Lung (tissue), 12 donors: ENCODE results near the gene PLIN5. TPM values are rescaled to one million over a fixed set of nuclear protein-coding genes. Genes with fewer than 3 reads are reported as not detected.

Experiments used
- ATAC-seq: fragments of 200-7000 bp; cut with Tn5 transposase; one replicate; pipeline ENCODE4 v1.9.1; 2020; ENCODE audit warnings: moderate number of reproducible peaks; ENCODE audit not compliant: insufficient read depth, low FRiP score
- DNase-seq, 3 donors: peaks; one replicate each; pipeline ENCODE4 v3.0.0-alpha.2; 2013 to 2017
- H3K27ac ChIP-seq, 2 donors: one replicate each; pipeline ENCODE4 v1.5.1; 2013; ENCODE audit warnings: mild to moderate bottlenecking in 2 of 2, moderate library complexity in 2 of 2, control low read depth in 1 of 2, inconsistent platforms in 1 of 2, low read depth in 1 of 2, low read length in 1 of 2
- H3K27me3 ChIP-seq, 3 donors: one replicate each; pipeline ENCODE4 v1.5.1; 2013; ENCODE audit warnings: low read length in 2 of 3; ENCODE audit not compliant: control insufficient read depth in 3 of 3, insufficient read depth in 3 of 3
- H3K36me3 ChIP-seq, 4 donors: one replicate each; pipeline ENCODE4 v1.5.1; 2013; ENCODE audit warnings: low read length in 4 of 4, mild to moderate bottlenecking in 1 of 4, moderate library complexity in 1 of 4; ENCODE audit not compliant: control insufficient read depth in 4 of 4, insufficient read depth in 4 of 4
- H3K4me1 ChIP-seq, 5 donors: one replicate each; pipeline ENCODE4 v1.5.1; 2013; ENCODE audit warnings: low read length in 5 of 5, mild to moderate bottlenecking in 2 of 5, moderate library complexity in 1 of 5; ENCODE audit not compliant: control insufficient read depth in 5 of 5, insufficient read depth in 5 of 5
- H3K4me3 ChIP-seq: one replicate; pipeline ENCODE4 v1.5.1; 2013; ENCODE audit warnings: mild to moderate bottlenecking, control low read depth, moderate library complexity
- H3K9ac ChIP-seq, 2 donors: one replicate each; pipeline ENCODE4 v1.5.1; 2013; ENCODE audit warnings: low read length in 2 of 2, control low read depth in 1 of 2; ENCODE audit not compliant: insufficient read depth in 1 of 2
- H3K9me3 ChIP-seq, 4 donors: one replicate each; pipeline ENCODE4 v1.5.1; 2013; ENCODE audit warnings: low read length in 3 of 4, mild to moderate bottlenecking in 1 of 4, moderate library complexity in 1 of 4; ENCODE audit not compliant: control insufficient read depth in 4 of 4, insufficient read depth in 3 of 4
- WGBS, 2 donors: extraction: QIAGEN DNeasy Blood & Tissue Kit; methylation state at CpG; one replicate each; pipeline ENCODE4 v1.1.7; 2013; 5-methylcytosine and 5-hydroxymethylcytosine counted together
- polyA plus RNA-seq, 2 donors: library from polyadenylated mRNA; stranded (reverse); fragments of 200-250 nt; gene quantifications; one replicate each; pipeline ENCODE4 v1.2.1, GENCODE V29; 2013
- total RNA-seq, 2 donors: library from RNA; depleted of rRNA in 1 of 2; stranded (reverse); fragments of >200 nt in 1 of 2; gene quantifications; one replicate each; pipeline ENCODE4 v1.2.1, GENCODE V29; 2014 to 2021
- TF ChIP-seq, protein P1 (sequence below): IDR thresholded peaks from 2 replicates; pipeline ENCODE4 v1.5.1; 2012; ENCODE audit warnings: mild to moderate bottlenecking; ENCODE audit errors: control extremely low read depth, extremely low read depth
- donor health status: control.
- donor health status: control.
- donor health status: Bipolar disorder and iron deficiency.
- donor health status: healthy.
- donor health status: DM: yes; HTN: yes; CAD: no.

Gene PLIN5
- total and polyA plus RNA-seq, 4 donors: 7.5 to 37.3 (median 24.5) TPM

DNA sequence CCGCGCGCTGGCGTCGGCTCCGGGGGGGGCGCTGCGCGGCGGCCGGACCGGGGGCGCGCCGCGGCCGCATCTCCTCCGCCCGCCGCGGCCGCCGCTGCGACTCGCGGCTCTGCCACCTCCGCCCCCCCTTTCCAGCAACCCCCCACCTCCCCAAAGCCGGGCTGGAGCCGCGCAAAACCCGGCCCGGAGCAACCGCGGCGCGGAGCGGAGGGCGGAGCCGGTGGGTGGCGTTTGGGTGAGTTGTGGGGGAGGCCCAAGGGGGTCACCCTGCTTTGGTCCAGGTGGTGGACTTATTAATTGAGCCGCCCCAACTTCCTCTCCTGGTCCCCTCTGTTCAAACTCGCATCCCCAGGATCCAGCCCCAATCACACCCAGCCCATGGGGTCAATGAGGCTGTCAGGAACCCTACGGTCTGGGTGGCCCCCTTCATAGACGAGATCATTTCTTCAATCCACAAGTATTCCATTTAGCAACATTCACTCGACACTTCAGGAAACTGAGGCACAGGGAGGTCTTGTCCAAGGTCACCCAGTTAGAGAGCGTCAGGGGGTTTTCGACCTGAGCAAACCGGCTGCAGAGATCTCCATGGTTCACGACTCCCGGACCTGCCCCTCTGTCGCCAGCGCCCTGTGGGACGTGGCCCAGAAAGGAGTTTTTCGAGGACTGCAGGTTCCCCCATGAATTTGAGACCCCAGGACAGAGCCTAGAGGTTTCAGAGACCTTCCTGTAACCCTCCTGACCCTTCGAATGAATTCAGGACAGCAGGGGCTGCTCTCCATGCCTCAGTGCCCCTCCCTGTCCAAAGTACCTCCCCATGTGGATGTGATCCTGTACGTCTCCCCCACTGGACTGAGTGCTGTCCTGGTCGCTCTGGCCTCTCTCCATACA is 46.9 kb upstream of the PLIN5 start:
- no peak overlapping the region for H3K9ac ChIP-seq
- DNase-seq (peak in 1 of 3 donors; percentile 46), ATAC-seq (no peak)
- 13 to 16% methylated on average over 38 to 56 of the region's 57 CpGs for WGBS, 2 donors
- H3K27me3 ChIP-seq: peaks cover 13 to 40% (median 38%) of the 10 kb centered on the region in 3 donors
- TF ChIP-seq, protein P1, sequence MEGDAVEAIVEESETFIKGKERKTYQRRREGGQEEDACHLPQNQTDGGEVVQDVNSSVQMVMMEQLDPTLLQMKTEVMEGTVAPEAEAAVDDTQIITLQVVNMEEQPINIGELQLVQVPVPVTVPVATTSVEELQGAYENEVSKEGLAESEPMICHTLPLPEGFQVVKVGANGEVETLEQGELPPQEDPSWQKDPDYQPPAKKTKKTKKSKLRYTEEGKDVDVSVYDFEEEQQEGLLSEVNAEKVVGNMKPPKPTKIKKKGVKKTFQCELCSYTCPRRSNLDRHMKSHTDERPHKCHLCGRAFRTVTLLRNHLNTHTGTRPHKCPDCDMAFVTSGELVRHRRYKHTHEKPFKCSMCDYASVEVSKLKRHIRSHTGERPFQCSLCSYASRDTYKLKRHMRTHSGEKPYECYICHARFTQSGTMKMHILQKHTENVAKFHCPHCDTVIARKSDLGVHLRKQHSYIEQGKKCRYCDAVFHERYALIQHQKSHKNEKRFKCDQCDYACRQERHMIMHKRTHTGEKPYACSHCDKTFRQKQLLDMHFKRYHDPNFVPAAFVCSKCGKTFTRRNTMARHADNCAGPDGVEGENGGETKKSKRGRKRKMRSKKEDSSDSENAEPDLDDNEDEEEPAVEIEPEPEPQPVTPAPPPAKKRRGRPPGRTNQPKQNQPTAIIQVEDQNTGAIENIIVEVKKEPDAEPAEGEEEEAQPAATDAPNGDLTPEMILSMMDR: no peak
- H3K4me3 ChIP-seq: no peak overlapping the region
- no peak overlapping the region for H3K27ac ChIP-seq
- no peaks in the 10 kb centered on the region for H3K36me3 ChIP-seq
- peaks cover 0 to 8% (median 5%) of the 10 kb centered on the region in 5 donors for H3K4me1 ChIP-seq
- H3K9me3 ChIP-seq: peaks cover 0 to 7% (median 0%) of the 10 kb centered on the region in 4 donors

DNA sequence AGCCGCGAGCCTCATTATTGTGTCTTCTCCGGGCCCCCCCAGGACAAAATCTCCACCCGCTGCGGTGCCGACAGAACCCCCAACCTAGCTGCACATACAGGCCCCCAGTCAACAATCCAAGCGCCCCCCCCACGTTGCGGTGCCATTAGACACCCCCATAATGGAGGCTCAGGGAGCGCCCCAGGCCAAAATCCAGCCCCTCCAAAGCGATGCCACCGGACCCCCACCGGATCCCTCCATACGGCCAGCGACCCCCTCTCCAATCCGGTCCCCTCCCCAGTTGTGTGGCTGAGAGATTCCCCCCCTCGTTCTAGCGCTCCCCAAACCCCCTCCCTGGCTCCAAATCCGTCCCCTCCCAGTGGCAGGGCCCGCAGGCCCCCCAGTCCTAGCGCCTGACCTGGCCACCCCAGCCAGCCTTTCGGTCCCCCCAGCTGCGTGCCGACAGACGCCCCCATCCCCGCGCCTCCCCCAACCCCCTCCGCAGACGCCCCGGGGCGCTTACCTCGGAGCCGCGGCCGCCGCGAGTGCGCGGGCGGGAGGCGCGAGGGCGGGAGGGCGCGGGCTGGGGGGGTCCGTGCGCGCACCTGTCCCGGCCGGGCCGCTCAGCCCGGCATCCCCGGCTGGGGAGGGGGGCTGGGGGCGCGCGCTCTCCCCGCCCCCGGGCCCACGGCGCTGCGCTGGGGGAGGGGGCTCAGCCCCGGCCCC is 46.1 kb upstream of the PLIN5 start:
- H3K9ac ChIP-seq: no peak overlapping the region
- H3K4me1 ChIP-seq: peaks cover 0 to 8% (median 5%) of the 10 kb centered on the region in 5 donors
- H3K9me3 ChIP-seq: peaks cover 0 to 8% (median 0%) of the 10 kb centered on the region in 4 donors
- no peak overlapping the region for H3K27ac ChIP-seq
- peaks cover 13 to 38% (median 38%) of the 10 kb centered on the region in 3 donors for H3K27me3 ChIP-seq
- WGBS, 2 donors: 0 to 1% methylated on average over 16 to 62 of the region's 62 CpGs
- TF ChIP-seq, protein P1: no peak
- DNase-seq: no peak
- H3K4me3 ChIP-seq: no peak overlapping the region
- H3K36me3 ChIP-seq: no peaks in the 10 kb centered on the region
- ATAC-seq: no peak

GRCh38 chr19:4580021-4580901 is 45.2 kb upstream of the PLIN5 start:
- peaks cover 0 to 4% (median 0%) of the 10 kb centered on the region in 4 donors for H3K9me3 ChIP-seq
- ATAC-seq (no peak), DNase-seq (no peak)
- TF ChIP-seq, protein P1: no peak
- peaks cover 0 to 10% (median 5%) of the 10 kb centered on the region in 5 donors for H3K4me1 ChIP-seq
- H3K36me3 ChIP-seq: no peaks in the 10 kb centered on the region
- H3K27ac ChIP-seq: no peak overlapping the region
- no peak overlapping the region for H3K4me3 ChIP-seq
- H3K9ac ChIP-seq: no peak overlapping the region
- WGBS, 2 donors: 6% methylated on average over 39 to 50 of the region's 50 CpGs
- peaks cover 13 to 38% (median 32%) of the 10 kb centered on the region in 3 donors for H3K27me3 ChIP-seq
